Endothelial cell of umbilical vein (primary cell): Measurements from ENCODE around the gene OTUB1.

Experiments used
- CTCF ChIP-seq, 2 donors: IDR thresholded peaks; 1 replicate in 1 of 2; 2 replicates in 1 of 2; pipeline ENCODE4 v1.5.1; 2011; ENCODE audit warnings: low read length in 2 of 2, mild to moderate bottlenecking in 2 of 2, moderate library complexity in 2 of 2, control low read depth in 1 of 2, inconsistent platforms in 1 of 2, low read depth in 1 of 2; ENCODE audit not compliant: insufficient read depth in 1 of 2; ENCODE audit errors: extremely low read depth in 1 of 2
- MAX ChIP-seq: IDR thresholded peaks from 2 replicates; pipeline ENCODE4 v1.6.1; 2011; ENCODE audit not compliant: insufficient read depth, insufficient read length
- MYC ChIP-seq: IDR thresholded peaks from one replicate; pipeline ENCODE4 v1.6.1; 2011; ENCODE audit warnings: mild to moderate bottlenecking, low read depth, low read length
- POLR2A ChIP-seq: IDR thresholded peaks from 2 replicates; pipeline ENCODE4 v1.6.1; 2012; ENCODE audit warnings: low read depth, mild to moderate bottlenecking, control low read depth, low read length

- TF ChIP-seq MYC (no peak), CTCF (IDR thresholded peaks at IDR 0.05; ENCODE audit: extremely low read depth in 1 of 2, insufficient read depth in 1 of 2, low read depth in 1 of 2, low read length in 2 of 2) (no peak), POLR2A (no peak), MAX (no peak)
Observed at GRCh38 chr11:63951779-63952536, 34.3 kb upstream of the OTUB1 start.
